HEK293T (cell line): ENCODE measurements around the gene IL1RAPL1.

Experiments used
- CTCF ChIA-PET: fragments of 350-600 bp; formaldehyde crosslinking; extraction: SDS; loops from one replicate; lab custom pipeline; 2021; ENCODE audit warnings: antibody characterized with exemption, inconsistent platforms; lab: Yijun Ruan, JAX
- POLR2A ChIA-PET: fragments of 350-600 bp; formaldehyde crosslinking; extraction: SDS; loops from one replicate; lab custom pipeline; 2020; ENCODE audit warnings: antibody characterized with exemption, inconsistent platforms; lab: Yijun Ruan, JAX
- DNase-seq: peaks from one replicate; pipeline ENCODE4 v3.0.0; 2012; ENCODE audit warnings: mixed read lengths; ENCODE audit errors: extremely low spot score
- ARNT ChIP-seq: fragments of 450-650 bp; IDR thresholded peaks from 2 replicates; pipeline ENCODE4 v1.6.1; 2017; ENCODE audit warnings: mild to moderate bottlenecking
- BHLHE40 ChIP-seq: fragments of 450-650 bp; IDR thresholded peaks from 2 replicates; pipeline ENCODE4 v1.6.1; 2016; ENCODE audit warnings: mild to moderate bottlenecking, moderate library complexity, borderline replicate concordance
- CTBP1 ChIP-seq: fragments of 450-650 bp; IDR thresholded peaks from 2 replicates; pipeline ENCODE4 v1.6.1; 2016; ENCODE audit warnings: borderline replicate concordance
- ELF4 ChIP-seq: fragments of 450-650 bp; IDR thresholded peaks from 2 replicates; pipeline ENCODE4 v1.6.1; 2017; ENCODE audit warnings: antibody characterized with exemption
- FOXA1 ChIP-seq: fragments of 450-650 bp; IDR thresholded peaks from 2 replicates; pipeline ENCODE4 v1.6.1; 2016; ENCODE audit warnings: mild to moderate bottlenecking
- FOXK2 ChIP-seq: fragments of 450-650 bp; IDR thresholded peaks from 2 replicates; pipeline ENCODE4 v1.6.1; 2016; ENCODE audit warnings: mild to moderate bottlenecking
- FOXM1 ChIP-seq: fragments of 450-650 bp; IDR thresholded peaks from 2 replicates; pipeline ENCODE4 v1.6.1; 2017; ENCODE audit warnings: mild to moderate bottlenecking, borderline replicate concordance
- HDGF ChIP-seq: fragments of 450-650 bp; IDR thresholded peaks from 2 replicates; pipeline ENCODE4 v1.6.1; 2017; ENCODE audit warnings: antibody characterized with exemption, borderline replicate concordance
- L3MBTL2 ChIP-seq: fragments of 450-650 bp; conservative IDR thresholded peaks from 2 replicates; pipeline ENCODE4 v1.6.1; 2016; ENCODE audit warnings: mild to moderate bottlenecking
- LEF1 ChIP-seq: fragments of 450-650 bp; IDR thresholded peaks from 2 replicates; pipeline ENCODE4 v1.6.1; 2017; ENCODE audit warnings: mild to moderate bottlenecking, borderline replicate concordance
- NFRKB ChIP-seq: fragments of 450-650 bp; IDR thresholded peaks from 2 replicates; pipeline ENCODE4 v1.6.1; 2016; ENCODE audit warnings: mild to moderate bottlenecking, moderate library complexity
- PKNOX1 ChIP-seq: fragments of 450-650 bp; IDR thresholded peaks from 2 replicates; pipeline ENCODE4 v1.6.1; 2016
- SP1 ChIP-seq: fragments of 450-650 bp; IDR thresholded peaks from 2 replicates; pipeline ENCODE4 v1.6.1; 2017
- SUZ12 ChIP-seq: fragments of 450-650 bp; IDR thresholded peaks from 2 replicates; pipeline ENCODE4 v1.6.1; 2016; ENCODE audit warnings: mild to moderate bottlenecking
- TARDBP ChIP-seq: fragments of 450-650 bp; IDR thresholded peaks from 2 replicates; pipeline ENCODE4 v1.6.1; 2016
- ZNF384 ChIP-seq: fragments of 450-650 bp; IDR thresholded peaks from 2 replicates; pipeline ENCODE4 v1.6.1; 2016

IL1RAPL1 gene

GRCh38 chrX:29241809-29242208, 654.6 kb downstream of the IL1RAPL1 start:
- no peak for DNase-seq
- TF ChIP-seq CTBP1 (no peak), PKNOX1 (no peak), FOXM1 (no peak), HDGF (no peak), LEF1 (no peak), ARNT (no peak), SUZ12 (no peak), FOXK2 (no peak), FOXA1 (no peak)
- POLR2A ChIA-PET, result no interaction called here
- CTCF ChIA-PET, result no interaction called here

GRCh38 chrX:29242856-29243255, 655.6 kb downstream of the IL1RAPL1 start:
- POLR2A ChIA-PET, result no interaction called here
- TF ChIP-seq L3MBTL2, result no peak
- no peak for DNase-seq
- CTCF ChIA-PET, result no interaction called here

- POLR2A ChIA-PET, result no interaction called here
- CTCF ChIA-PET, result no interaction called here
- DNase-seq, result no peak
- TF ChIP-seq LEF1, result no peak
- no peak for TF ChIP-seq NFRKB
- no peak for TF ChIP-seq CTBP1
- TF ChIP-seq FOXK2, result no peak
- TF ChIP-seq SP1, result no peak
- TF ChIP-seq SUZ12, result no peak
- no peak for TF ChIP-seq BHLHE40
- TF ChIP-seq ARNT, result no peak
Measured at GRCh38 chrX:29243942-29244341, 656.7 kb downstream of the IL1RAPL1 start.

GRCh38 chrX:29254515-29254914, 667.3 kb downstream of the IL1RAPL1 start:
- CTCF ChIA-PET, result no interaction called here
- POLR2A ChIA-PET, result no interaction called here
- no peak for DNase-seq
- TF ChIP-seq FOXM1 (no peak), SP1 (no peak), HDGF (no peak), PKNOX1 (no peak), BHLHE40 (no peak)

GRCh38 chrX:29257521-29257920, 670.3 kb downstream of the IL1RAPL1 start:
- no peak for DNase-seq
- POLR2A ChIA-PET, result no interaction called here
- CTCF ChIA-PET, result no interaction called here
- no peak for TF ChIP-seq ELF4
- no peak for TF ChIP-seq LEF1
- no peak for TF ChIP-seq L3MBTL2
- TF ChIP-seq ZNF384, result no peak
- TF ChIP-seq FOXK2, result no peak
- no peak for TF ChIP-seq BHLHE40
- TF ChIP-seq TARDBP, result no peak
- TF ChIP-seq FOXM1, result no peak
- no peak for TF ChIP-seq ARNT

DNA sequence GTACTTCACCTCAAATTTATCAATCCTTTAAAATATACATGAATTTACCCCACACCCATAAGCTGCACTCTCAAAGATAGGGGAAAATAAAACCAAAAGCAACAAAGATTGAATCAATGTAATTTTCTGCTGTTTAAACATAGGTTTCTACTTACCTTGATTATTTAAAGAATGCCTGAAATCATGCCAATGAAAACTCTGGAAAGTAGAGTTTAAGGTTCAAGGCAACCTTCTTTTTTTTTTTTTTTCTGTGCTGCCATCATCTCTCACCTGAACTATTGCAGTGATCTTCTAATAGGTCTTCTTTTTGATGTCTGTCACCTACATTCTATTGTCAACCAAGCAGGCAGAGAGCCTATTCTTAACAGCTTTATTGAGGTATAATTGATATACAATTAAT, 682.1 kb downstream of the IL1RAPL1 start:
- DNase-seq, result no peak
- ChIA-PET POLR2A (no interaction called here), CTCF (no interaction called here)

GRCh38 chrX:29274517-29274916, 687.3 kb downstream of the IL1RAPL1 start:
- ChIA-PET POLR2A (no interaction called here), CTCF (no interaction called here)
- TF ChIP-seq LEF1 (no peak), FOXM1 (no peak), ELF4 (no peak), NFRKB (no peak), ARNT (no peak), L3MBTL2 (no peak), BHLHE40 (no peak), ZNF384 (no peak)
- DNase-seq, result no peak

More for the DNA sequence above, 682.1 kb downstream of the IL1RAPL1 start:
- no peak for TF ChIP-seq ARNT
- TF ChIP-seq SUZ12, result no peak
- TF ChIP-seq CTBP1, result no peak
- no peak for TF ChIP-seq FOXK2
- no peak for TF ChIP-seq FOXM1
- no peak for TF ChIP-seq ZNF384
- TF ChIP-seq TARDBP, result no peak
- no peak for TF ChIP-seq HDGF
- no peak for TF ChIP-seq L3MBTL2
- no peak for TF ChIP-seq NFRKB
- TF ChIP-seq FOXA1, result no peak
- no peak for TF ChIP-seq BHLHE40
- TF ChIP-seq SP1, result no peak
- no peak for TF ChIP-seq PKNOX1

DNA sequence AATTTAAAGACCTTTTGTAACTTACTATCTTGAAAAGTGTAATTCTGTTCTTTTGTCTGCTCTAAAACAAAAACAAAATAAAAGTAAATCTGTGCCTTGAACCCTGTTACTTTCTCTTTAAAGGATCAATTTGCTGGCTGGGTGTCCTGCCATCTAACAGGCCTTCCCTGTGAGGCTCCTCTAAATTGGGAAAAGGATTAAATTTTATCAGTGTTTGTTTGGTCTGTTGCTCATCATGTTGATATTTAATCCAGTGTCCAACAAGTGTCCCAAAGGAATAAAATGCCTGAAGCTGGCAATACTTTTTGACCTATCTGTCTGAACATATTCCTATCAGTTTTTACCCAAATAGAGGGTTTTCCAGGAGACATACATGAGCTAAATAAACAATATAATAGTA, 688.7 kb downstream of the IL1RAPL1 start:
- CTCF ChIA-PET, result no interaction called here
- POLR2A ChIA-PET, result no interaction called here
- TF ChIP-seq FOXK2 (no peak), SP1 (no peak)
- DNase-seq, result no peak
